ENCODE results near the gene EIF4EBP3.

DNA sequence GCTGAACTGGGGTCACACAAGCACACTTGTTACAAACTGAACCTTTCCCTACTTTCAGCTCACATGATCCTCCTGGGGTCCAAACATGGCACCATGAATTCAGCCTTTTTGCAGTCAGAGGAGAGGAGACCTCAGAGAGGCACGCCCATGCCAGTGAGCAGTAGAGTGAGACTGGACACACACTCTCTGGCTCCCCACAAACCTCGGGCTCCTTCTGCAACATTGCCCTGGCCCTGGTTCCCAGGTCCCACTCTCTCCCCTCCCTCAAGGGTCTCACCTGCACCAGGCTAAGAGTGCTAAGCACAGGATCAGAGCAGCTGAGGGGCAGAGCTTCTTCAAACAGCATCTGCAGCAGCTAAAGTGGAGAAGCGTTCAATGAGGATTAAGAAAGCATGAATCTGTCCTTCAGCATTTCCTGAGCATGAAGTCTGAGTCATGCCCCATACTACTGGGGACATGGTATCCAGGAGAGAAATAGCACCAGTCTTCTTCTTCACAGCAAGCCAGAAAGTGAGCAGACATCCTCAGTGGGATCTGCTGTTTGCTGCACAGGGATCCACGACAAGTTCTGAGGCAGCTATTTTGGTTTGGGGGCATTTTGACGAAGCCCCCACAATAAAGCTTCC, 44.4 kb downstream of the EIF4EBP3 start:
- TF ChIP-seq, protein P1, sequence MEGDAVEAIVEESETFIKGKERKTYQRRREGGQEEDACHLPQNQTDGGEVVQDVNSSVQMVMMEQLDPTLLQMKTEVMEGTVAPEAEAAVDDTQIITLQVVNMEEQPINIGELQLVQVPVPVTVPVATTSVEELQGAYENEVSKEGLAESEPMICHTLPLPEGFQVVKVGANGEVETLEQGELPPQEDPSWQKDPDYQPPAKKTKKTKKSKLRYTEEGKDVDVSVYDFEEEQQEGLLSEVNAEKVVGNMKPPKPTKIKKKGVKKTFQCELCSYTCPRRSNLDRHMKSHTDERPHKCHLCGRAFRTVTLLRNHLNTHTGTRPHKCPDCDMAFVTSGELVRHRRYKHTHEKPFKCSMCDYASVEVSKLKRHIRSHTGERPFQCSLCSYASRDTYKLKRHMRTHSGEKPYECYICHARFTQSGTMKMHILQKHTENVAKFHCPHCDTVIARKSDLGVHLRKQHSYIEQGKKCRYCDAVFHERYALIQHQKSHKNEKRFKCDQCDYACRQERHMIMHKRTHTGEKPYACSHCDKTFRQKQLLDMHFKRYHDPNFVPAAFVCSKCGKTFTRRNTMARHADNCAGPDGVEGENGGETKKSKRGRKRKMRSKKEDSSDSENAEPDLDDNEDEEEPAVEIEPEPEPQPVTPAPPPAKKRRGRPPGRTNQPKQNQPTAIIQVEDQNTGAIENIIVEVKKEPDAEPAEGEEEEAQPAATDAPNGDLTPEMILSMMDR (IDR thresholded peaks at IDR 0.05), result no peak
- no peak for TF ChIP-seq POLR2A (IDR thresholded peaks at IDR 0.05)
- TF ChIP-seq POLR2AphosphoS5 (IDR thresholded peaks at IDR 0.05; ENCODE audit: insufficient read depth in 1 of 2, low read depth in 1 of 2), result no peak

All from vagina (tissue), 2 donors.